Naive thymus-derived CD8-positive, alpha-beta T cell (primary cell): ENCODE data around the gene ARNT2. TPM values are rescaled to one million over a fixed set of nuclear protein-coding genes. Genes with fewer than 3 reads are reported as not detected.

ENCODE experiments used
- ATAC-seq, 2 donors: fragments of 150-1000 bp; cut with Tn5 transposase in 1 of 2; sonication (Bioruptor Pico), chemical (Tn5 transposase) in 1 of 2; 1 replicate in 1 of 2; 2 replicates in 1 of 2; pipeline ENCODE4 v1.10.0; 2021; ENCODE audit warnings: mild to moderate bottlenecking in 2 of 2, moderate library complexity in 2 of 2
- POLR2A ChIA-PET: fragments of 350-600 bp; sonication (Branson Sonifier 250); formaldehyde crosslinking; loops from one replicate; lab custom pipeline; 2021; ENCODE audit warnings: antibody characterized with exemption; lab: Charles Lee
- DNase-seq, 10 donors: peaks; one replicate each; pipeline versions ENCODE4 v3.0.0 to v3.0.0-alpha.2; 2020 to 2022
- H3K27ac Mint-ChIP-seq, 10 donors: one replicate each; pipeline ENCODE4 v1.8.0; 2020 to 2022; ENCODE audit warnings: mild to moderate bottlenecking in 10 of 10, mixed read lengths in 10 of 10, moderate library complexity in 4 of 10, inconsistent platforms in 1 of 10
- H3K27me3 Mint-ChIP-seq, 5 donors: one replicate each; pipeline ENCODE4 v1.8.0; 2021 to 2022; ENCODE audit warnings: mixed read lengths in 5 of 5
- H3K36me3 Mint-ChIP-seq, 3 donors: one replicate each; pipeline ENCODE4 v1.8.0; 2020 to 2022; ENCODE audit warnings: mixed read lengths in 3 of 3, mild to moderate bottlenecking in 2 of 3, inconsistent platforms in 1 of 3
- H3K4me1 Mint-ChIP-seq, 4 donors: one replicate each; pipeline ENCODE4 v1.8.0; 2021 to 2022; ENCODE audit warnings: mixed read lengths in 4 of 4
- H3K4me3 Mint-ChIP-seq, 10 donors: one replicate each; pipeline ENCODE4 v1.8.0; 2020 to 2022; ENCODE audit warnings: mild to moderate bottlenecking in 10 of 10, mixed read lengths in 10 of 10, moderate library complexity in 6 of 10, inconsistent platforms in 1 of 10
- H3K9me3 Mint-ChIP-seq, 9 donors: one replicate each; pipeline ENCODE4 v1.8.0; 2020 to 2022; ENCODE audit warnings: mixed read lengths in 9 of 9, mild to moderate bottlenecking in 3 of 9, inconsistent platforms in 1 of 9, moderate library complexity in 1 of 9
- polyA plus RNA-seq, 3 donors: library from polyadenylated mRNA; unstranded; fragments of 300-500 nt; fragmentation: Illumina TruSeq; gene quantifications; one replicate each; pipeline ENCODE4 v1.2.3, GENCODE V29; 2021
- total RNA-seq, 8 experiments: library from RNA in 2 of 8; stranded (reverse) in 2 of 8; gene quantifications; one replicate each; pipeline ENCODE4 v1.2.3 and lab custom pipeline; 2021 to 2026

ARNT2 gene
- total and polyA plus RNA-seq, 5 experiments from 2014 or later: not detected

DNA sequence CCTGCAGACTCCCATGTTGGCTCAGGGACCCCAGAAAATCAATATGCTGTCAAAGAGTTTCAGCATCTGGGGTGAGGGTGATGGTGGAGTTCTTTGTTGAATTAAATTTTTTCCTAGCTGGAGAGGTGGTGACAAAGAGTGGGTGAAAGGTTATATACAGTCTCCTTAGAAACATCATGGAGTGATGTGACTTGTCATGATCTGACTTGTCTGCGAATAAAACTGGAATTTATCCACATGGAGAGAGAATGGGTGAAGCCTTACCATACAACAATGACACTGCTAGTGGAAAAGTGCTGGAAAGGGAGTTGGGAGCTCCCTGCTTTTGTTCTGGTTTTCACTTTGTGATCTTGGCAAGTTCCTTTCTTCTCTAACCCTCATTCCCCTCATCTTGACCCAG lies 75.0 kb downstream of the ARNT2 start:
- ATAC-seq: no peak
- peaks cover 0 to 12% (median 4%) of the 10 kb centered on the region in 5 donors for H3K27me3 Mint-ChIP-seq
- no peaks in the 10 kb centered on the region for H3K4me1 Mint-ChIP-seq
- no peak overlapping the region for H3K4me3 Mint-ChIP-seq
- H3K27ac Mint-ChIP-seq: no peak overlapping the region
- H3K36me3 Mint-ChIP-seq: peaks cover 0 to 11% (median 0%) of the 10 kb centered on the region in 3 donors
- DNase-seq: no peak
- POLR2A ChIA-PET: no interaction called here
- H3K9me3 Mint-ChIP-seq: peaks cover 0 to 16% (median 2%) of the 10 kb centered on the region in 9 donors

- Mint-ChIP-seq H3K4me1 (no peaks in the 10 kb centered on the region), H3K27ac (no peak overlapping the region), H3K27me3 (peaks cover 0 to 12% (median 2%) of the 10 kb centered on the region in 5 donors), H3K36me3 (peaks cover 0 to 11% (median 0%) of the 10 kb centered on the region in 3 donors), H3K4me3 (no peak overlapping the region), H3K9me3 (peaks cover 0 to 16% (median 2%) of the 10 kb centered on the region in 9 donors)
- no peak for DNase-seq
- POLR2A ChIA-PET: no interaction called here
- no peak for ATAC-seq
Measured at GRCh38 chr15:80480171-80480811, 76.1 kb downstream of the ARNT2 start.

- no peak for DNase-seq
- Mint-ChIP-seq H3K27me3 (peaks cover 0 to 12% (median 2%) of the 10 kb centered on the region in 5 donors), H3K36me3 (peaks cover 0 to 7% (median 0%) of the 10 kb centered on the region in 3 donors), H3K27ac (no peak overlapping the region), H3K4me1 (no peaks in the 10 kb centered on the region), H3K9me3 (peaks cover 0 to 12% (median 2%) of the 10 kb centered on the region in 9 donors), H3K4me3 (no peak overlapping the region)
- POLR2A ChIA-PET: no interaction called here
- no peak for ATAC-seq
Measured at GRCh38 chr15:80480909-80481308, 76.7 kb downstream of the ARNT2 start.

GRCh38 chr15:80482696-80483095 lies 78.5 kb downstream of the ARNT2 start:
- Mint-ChIP-seq H3K27ac (no peak overlapping the region), H3K9me3 (no peaks in the 10 kb centered on the region), H3K4me3 (no peak overlapping the region), H3K36me3 (no peaks in the 10 kb centered on the region), H3K27me3 (peaks cover 0 to 17% (median 2%) of the 10 kb centered on the region in 5 donors), H3K4me1 (no peaks in the 10 kb centered on the region)
- POLR2A ChIA-PET: no interaction called here
- ATAC-seq (no peak), DNase-seq (no peak)

DNA sequence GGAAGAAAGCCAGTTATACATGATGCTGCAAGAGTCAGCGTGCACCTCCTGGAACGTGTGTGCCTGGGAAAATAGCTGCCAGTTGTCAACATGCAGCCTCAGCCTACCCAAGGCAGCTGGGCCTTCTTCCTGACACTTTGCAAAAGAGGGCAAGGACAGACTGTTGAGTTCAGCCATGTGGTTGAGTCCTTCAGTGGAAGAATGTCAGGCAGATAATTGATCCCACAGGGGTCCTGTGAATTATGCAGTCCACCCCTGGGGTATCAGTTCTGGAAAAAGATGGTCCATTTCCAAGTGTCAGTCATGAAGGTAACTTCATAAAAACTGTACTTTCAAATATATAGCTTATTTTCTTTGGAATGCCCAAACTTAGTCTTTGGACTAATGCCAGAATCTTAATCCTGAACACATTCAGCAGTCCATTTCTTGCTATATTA lies 79.6 kb downstream of the ARNT2 start:
- no peaks in the 10 kb centered on the region for H3K4me1 Mint-ChIP-seq
- H3K36me3 Mint-ChIP-seq: no peaks in the 10 kb centered on the region
- no peak overlapping the region for H3K4me3 Mint-ChIP-seq
- no peak overlapping the region for H3K27ac Mint-ChIP-seq
- no peaks in the 10 kb centered on the region for H3K9me3 Mint-ChIP-seq
- peaks cover 0 to 17% (median 2%) of the 10 kb centered on the region in 5 donors for H3K27me3 Mint-ChIP-seq
- DNase-seq (no peak), ATAC-seq (no peak)
- POLR2A ChIA-PET: no interaction called here

GRCh38 chr15:80484333-80484864 lies 80.2 kb downstream of the ARNT2 start:
- H3K9me3 Mint-ChIP-seq: no peaks in the 10 kb centered on the region
- H3K4me1 Mint-ChIP-seq: no peaks in the 10 kb centered on the region
- POLR2A ChIA-PET: no interaction called here
- no peaks in the 10 kb centered on the region for H3K36me3 Mint-ChIP-seq
- H3K27ac Mint-ChIP-seq: no peak overlapping the region
- DNase-seq (no peak), ATAC-seq (no peak)
- H3K4me3 Mint-ChIP-seq: no peak overlapping the region
- peaks cover 0 to 17% (median 2%) of the 10 kb centered on the region in 5 donors for H3K27me3 Mint-ChIP-seq

GRCh38 chr15:80485370-80486164 lies 81.4 kb downstream of the ARNT2 start:
- ATAC-seq (no peak), DNase-seq (no peak)
- Mint-ChIP-seq H3K4me3 (no peak overlapping the region), H3K36me3 (no peaks in the 10 kb centered on the region), H3K27ac (no peak overlapping the region), H3K27me3 (peaks cover 2 to 16% (median 5%) of the 10 kb centered on the region in 5 donors), H3K4me1 (no peaks in the 10 kb centered on the region), H3K9me3 (no peaks in the 10 kb centered on the region)
- POLR2A ChIA-PET: no interaction called here

DNA sequence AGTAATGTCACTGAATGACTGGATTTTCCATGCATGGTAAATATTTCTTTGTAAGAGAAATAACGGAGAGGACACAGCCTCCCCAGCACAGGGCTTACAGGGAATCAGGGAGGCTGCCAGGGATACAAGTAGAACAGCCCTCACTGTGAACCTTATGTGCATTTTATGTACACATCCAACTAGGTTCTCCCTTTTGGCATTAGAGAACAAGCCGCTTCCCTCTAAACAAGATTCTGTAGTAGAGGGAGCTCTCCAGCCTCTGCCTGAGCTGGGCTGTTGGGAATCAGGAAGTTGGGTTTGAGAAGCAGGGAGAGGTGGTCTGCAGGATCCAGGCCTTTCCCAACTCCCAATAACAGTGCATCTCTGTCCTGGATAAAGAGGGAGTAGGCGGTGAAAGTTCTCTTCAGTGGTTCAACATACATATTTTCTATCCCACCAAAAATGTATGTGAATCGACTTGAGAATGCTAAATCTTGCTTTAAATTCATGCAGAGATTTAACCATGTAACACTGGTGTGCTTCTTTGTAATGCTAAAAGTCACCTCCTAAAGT lies 83.7 kb downstream of the ARNT2 start:
- POLR2A ChIA-PET: no interaction called here
- Mint-ChIP-seq H3K4me1 (no peaks in the 10 kb centered on the region), H3K27me3 (peaks cover 0 to 18% (median 5%) of the 10 kb centered on the region in 5 donors), H3K27ac (no peak overlapping the region), H3K4me3 (no peak overlapping the region), H3K9me3 (no peaks in the 10 kb centered on the region), H3K36me3 (no peaks in the 10 kb centered on the region)
- ATAC-seq: no peak
- DNase-seq: no peak

- POLR2A ChIA-PET: no interaction called here
Measured at GRCh38 chr15:80489030-80489594, 84.9 kb downstream of the ARNT2 start.

GRCh38 chr15:80490431-80490990 lies 86.3 kb downstream of the ARNT2 start:
- H3K36me3 Mint-ChIP-seq: no peaks in the 10 kb centered on the region
- DNase-seq (no peak), ATAC-seq (no peak)
- no peaks in the 10 kb centered on the region for H3K4me1 Mint-ChIP-seq
- H3K27me3 Mint-ChIP-seq: peaks cover 0 to 35% (median 6%) of the 10 kb centered on the region in 5 donors
- H3K9me3 Mint-ChIP-seq: no peaks in the 10 kb centered on the region
- POLR2A ChIA-PET: no interaction called here
- no peak overlapping the region for H3K4me3 Mint-ChIP-seq
- no peak overlapping the region for H3K27ac Mint-ChIP-seq

More at GRCh38 chr15:80489030-80489594, 84.9 kb downstream of the ARNT2 start:
- Mint-ChIP-seq H3K4me1 (no peaks in the 10 kb centered on the region), H3K27me3 (peaks cover 0 to 26% (median 6%) of the 10 kb centered on the region in 5 donors), H3K4me3 (no peak overlapping the region), H3K27ac (no peak overlapping the region), H3K9me3 (no peaks in the 10 kb centered on the region), H3K36me3 (no peaks in the 10 kb centered on the region)
- DNase-seq (no peak), ATAC-seq (no peak)

GRCh38 chr15:80491163-80491847 lies 87.1 kb downstream of the ARNT2 start:
- Mint-ChIP-seq H3K4me1 (no peaks in the 10 kb centered on the region), H3K27me3 (peaks cover 0 to 43% (median 10%) of the 10 kb centered on the region in 5 donors), H3K4me3 (no peak overlapping the region), H3K9me3 (no peaks in the 10 kb centered on the region), H3K36me3 (no peaks in the 10 kb centered on the region), H3K27ac (no peak overlapping the region)
- DNase-seq: no peak
- POLR2A ChIA-PET: no interaction called here
- no peak for ATAC-seq

DNA sequence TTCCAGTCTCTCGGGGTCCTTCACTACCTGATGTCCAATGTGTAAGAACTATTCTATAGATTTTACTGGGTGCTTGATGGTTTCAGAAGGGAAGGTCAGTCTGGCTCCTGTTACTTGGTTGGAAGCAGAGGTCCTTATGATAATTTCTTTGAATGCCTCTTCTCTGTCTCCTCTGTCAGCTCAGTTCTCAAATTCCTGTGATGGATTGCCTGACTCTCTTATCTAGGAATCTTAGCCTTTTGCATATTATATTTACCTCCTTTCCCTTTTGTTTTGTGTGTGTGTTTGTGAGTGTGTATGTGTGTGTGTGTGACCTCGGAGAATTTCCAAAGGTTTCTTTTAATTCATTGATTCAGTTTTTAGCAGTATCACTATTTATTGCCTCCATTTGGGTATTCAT lies 88.2 kb downstream of the ARNT2 start:
- DNase-seq (no peak), ATAC-seq (no peak)
- Mint-ChIP-seq H3K4me3 (no peak overlapping the region), H3K4me1 (no peaks in the 10 kb centered on the region), H3K36me3 (no peaks in the 10 kb centered on the region), H3K27me3 (peaks cover 0 to 45% (median 11%) of the 10 kb centered on the region in 5 donors), H3K27ac (no peak overlapping the region), H3K9me3 (no peaks in the 10 kb centered on the region)
- POLR2A ChIA-PET: no interaction called here
